ENCODE data around the gene SMARCA4.
"Not testable (repeated sequence)": the region's sequence is repeated elsewhere in the genome, so short reads cannot be mapped to it uniquely, and the experiment has no call there.

Gene SMARCA4

DNA sequence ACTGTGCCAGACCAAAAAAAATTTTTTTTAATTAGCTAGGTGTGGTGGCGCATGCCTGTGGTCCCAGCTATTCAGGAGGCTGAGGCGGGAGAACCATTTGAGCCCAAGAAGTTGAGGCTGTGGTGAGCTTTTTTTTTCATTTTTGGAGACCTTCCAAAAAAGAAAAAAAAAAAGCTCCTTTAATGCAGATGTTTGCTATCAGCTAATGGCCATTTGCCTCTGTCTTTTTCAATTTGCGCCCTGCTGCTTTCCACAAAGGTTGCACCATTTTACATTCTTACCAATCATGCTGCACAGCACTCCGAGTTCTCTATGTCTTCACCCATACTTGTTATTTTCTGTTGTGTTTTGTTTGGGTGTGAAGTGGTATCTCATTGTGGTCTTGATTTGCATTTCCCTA lies 15.6 kb upstream of the SMARCA4 start:
- TF ChIP-seq JUND (IDR thresholded peaks at IDR 0.05; ENCODE audit: low read depth) = no peak
- DNase-seq (ENCODE audit: low read depth in 1 of 2, low spot score in 1 of 2) = no peak
- in situ Hi-C loops (cut with HindIII; ENCODE audit: low pct_unique_long_range_greater_than_20kb, low sequenced_read_pairs) = no loop called here

DNA sequence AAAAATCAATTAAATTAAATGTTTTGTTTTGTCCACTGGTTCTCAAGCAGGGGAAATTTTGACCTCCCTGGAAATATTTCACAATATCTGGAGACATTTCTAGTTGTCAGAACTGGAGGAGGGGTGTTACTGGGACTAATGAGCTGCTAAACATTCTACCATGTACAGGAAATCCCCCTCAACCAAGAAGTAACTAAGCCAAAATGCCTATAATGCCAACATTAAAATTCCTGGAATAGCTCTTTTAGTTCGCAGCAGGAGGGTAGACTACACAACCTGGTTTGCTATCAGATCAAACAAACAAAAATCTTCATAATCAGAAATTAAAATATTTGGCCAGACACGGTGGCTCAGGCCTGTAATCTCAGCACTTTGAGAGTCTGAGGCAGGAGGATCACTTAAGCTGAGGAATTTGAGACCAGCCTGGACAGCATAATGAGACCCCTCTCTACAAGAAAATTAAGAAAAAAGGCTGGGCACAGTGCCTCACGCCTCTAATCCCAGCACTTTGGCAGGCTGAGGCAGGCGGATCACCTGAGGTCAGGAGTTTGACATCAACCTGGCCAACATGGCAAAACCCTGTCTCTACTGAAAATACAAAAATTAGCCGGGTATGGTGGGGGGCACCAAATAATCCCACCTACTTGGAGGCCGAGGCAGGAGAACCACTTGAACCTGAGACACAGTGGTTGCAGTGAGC lies 13.7 kb upstream of the SMARCA4 start:
- no peak for TF ChIP-seq JUND (IDR thresholded peaks at IDR 0.05; ENCODE audit: low read depth)
- no peak for DNase-seq (ENCODE audit: low read depth in 1 of 2, low spot score in 1 of 2)
- in situ Hi-C loops (cut with HindIII; ENCODE audit: low pct_unique_long_range_greater_than_20kb, low sequenced_read_pairs) = no loop called here

DNA sequence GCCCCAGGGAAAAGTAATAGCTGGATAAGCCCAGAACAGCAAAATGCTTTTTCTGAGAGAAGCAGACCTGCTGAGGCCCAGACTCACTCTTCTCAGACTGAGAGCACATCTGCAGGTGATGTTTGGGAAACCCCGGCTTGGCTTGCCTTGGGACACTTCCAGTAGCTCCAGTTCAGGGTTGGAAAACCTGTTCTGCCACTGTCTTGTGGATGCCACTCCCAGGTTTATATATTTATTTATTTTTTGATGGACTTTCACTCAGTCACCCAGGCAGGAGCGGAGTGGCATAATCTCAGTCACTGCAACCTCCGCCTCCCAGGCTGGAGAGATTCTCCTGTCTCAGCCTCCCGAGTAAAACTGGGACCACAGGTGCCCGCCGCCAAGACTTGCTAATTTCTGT lies 8.0 kb upstream of the SMARCA4 start:
- TF ChIP-seq JUND (IDR thresholded peaks at IDR 0.05; ENCODE audit: low read depth) = no peak
- in situ Hi-C loops (cut with HindIII; ENCODE audit: low pct_unique_long_range_greater_than_20kb, low sequenced_read_pairs) = no loop called here
- peak in 1 of 2 experiments; percentile 86 for DNase-seq (ENCODE audit: low read depth in 1 of 2, low spot score in 1 of 2)

DNA sequence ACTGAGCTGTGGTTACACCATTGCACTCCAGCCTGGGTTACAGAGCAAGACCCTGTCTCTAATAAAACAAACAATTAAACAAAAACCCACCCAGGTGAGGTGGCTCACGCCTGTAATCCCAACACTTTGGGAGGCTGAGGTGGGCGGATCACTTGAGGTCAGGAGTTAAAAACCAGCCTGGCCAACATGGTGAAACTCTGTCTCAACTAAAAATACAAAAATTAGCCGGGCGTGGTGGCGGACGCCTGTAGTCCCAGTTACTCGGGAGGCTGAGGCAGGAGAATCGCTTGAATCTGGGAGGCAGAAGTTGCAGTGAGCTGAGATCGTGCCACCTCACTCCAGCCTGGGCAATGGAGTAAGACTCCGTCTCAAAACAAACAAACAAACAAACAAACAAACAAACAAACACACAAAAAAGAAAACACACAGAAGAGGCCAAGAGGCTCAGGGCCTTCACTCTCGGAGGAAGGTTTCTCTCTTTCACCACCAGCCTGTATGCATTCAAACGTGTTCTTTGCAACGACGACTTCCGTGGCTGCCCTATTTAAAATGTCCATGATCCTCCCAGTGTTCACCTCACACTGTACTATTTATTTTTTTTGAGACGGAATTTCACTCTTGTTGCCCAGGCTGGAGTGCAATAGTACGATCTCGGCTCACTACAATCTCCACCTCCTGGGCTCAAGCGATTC lies 1.4 kb upstream of the SMARCA4 start:
- in situ Hi-C loops (cut with HindIII; ENCODE audit: low pct_unique_long_range_greater_than_20kb, low sequenced_read_pairs) = not testable (repeated sequence)

DNA sequence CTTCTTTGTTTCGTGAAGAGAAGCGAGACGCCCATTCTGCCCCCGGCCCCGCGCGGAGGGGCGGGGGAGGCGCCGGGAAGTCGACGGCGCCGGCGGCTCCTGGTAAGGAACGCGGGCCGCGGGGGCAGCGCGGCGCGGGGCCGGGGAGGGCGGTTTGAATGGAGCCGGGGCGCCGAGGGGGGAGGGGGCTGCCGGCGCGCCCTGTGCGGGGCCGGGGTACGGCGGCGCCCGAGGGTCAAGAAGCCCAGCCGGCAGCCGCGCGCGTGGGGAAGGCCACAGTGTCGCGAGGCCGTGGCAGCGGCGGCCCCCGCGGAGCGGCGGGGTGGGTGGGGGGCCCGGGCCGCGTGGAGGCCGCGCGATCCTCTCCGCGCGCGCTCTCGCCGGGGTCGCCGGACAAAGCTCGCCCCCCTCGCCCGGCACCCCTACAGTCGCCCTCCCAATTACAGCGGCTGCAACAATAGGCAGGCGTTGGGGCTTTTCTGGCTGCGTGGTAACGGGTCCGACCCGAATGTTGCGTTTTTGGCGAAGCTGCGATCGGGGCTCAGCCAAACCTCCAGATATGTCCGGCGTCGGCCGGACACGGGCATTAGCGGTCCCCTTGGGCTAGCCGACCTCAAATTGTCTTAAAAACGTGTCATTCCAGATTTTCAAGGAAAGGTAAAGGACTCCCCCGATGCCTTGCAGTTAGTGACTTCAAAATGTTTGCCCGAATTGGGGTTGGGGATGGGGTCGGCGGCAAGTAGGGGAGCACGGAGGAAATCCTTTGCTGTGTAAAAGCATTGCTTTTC lies 437 bp downstream of the SMARCA4 start:
- no peak for TF ChIP-seq JUND (IDR thresholded peaks at IDR 0.05; ENCODE audit: low read depth)
- in situ Hi-C loops (cut with HindIII; ENCODE audit: low pct_unique_long_range_greater_than_20kb, low sequenced_read_pairs) = no loop called here
- peak in 1 of 2 experiments; percentile 23 for DNase-seq (ENCODE audit: low read depth in 1 of 2, low spot score in 1 of 2)

More for the DNA sequence above, 1.4 kb upstream of the SMARCA4 start:
- DNase-seq (ENCODE audit: low read depth in 1 of 2, low spot score in 1 of 2) = not testable (repeated sequence)

DNA sequence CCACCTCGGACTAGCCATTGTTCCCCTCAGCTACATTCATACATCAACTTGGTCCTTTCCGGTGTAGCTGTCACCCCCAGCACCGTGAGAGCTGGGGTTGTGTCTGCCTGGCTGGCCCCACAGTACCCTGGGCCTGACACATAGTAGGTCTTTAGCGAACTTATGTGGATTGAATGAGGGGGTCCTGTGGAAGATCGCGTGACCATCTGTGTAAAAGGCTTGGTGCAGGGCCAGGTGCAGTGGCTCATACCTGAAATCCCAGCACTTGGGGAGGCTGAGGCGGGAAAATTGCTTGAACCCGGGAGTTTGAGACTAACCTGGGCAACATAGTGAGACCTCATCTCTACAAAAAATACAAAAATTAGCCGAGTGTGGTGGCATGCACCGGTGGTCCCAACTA lies 2.0 kb downstream of the SMARCA4 start:
- DNase-seq (ENCODE audit: low read depth in 1 of 2, low spot score in 1 of 2) = no peak
- no peak for TF ChIP-seq JUND (IDR thresholded peaks at IDR 0.05; ENCODE audit: low read depth)
- in situ Hi-C loops (cut with HindIII; ENCODE audit: low pct_unique_long_range_greater_than_20kb, low sequenced_read_pairs) = no loop called here

DNA sequence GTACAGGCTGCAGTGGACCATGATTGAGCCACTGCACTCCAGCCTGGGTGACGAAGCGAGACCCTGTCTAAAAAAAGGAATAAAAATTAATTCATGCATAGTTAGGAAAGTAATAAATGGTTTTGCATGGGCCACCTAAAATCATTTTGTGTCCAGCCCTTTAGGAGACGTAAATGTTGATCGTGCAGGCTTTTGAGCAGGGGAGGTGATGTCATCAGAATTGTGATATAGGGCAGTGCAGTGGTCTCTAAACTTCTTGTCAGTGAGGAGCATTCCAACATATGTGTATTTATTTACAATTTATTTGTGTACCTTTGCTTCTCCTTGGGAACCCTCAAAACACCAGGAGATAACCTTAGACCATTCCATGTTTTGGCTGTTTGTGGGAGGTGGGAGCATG lies 3.0 kb downstream of the SMARCA4 start:
- TF ChIP-seq JUND (IDR thresholded peaks at IDR 0.05; ENCODE audit: low read depth) = no peak
- DNase-seq (ENCODE audit: low read depth in 1 of 2, low spot score in 1 of 2) = no peak
- in situ Hi-C loops (cut with HindIII; ENCODE audit: low pct_unique_long_range_greater_than_20kb, low sequenced_read_pairs) = no loop called here

DNA sequence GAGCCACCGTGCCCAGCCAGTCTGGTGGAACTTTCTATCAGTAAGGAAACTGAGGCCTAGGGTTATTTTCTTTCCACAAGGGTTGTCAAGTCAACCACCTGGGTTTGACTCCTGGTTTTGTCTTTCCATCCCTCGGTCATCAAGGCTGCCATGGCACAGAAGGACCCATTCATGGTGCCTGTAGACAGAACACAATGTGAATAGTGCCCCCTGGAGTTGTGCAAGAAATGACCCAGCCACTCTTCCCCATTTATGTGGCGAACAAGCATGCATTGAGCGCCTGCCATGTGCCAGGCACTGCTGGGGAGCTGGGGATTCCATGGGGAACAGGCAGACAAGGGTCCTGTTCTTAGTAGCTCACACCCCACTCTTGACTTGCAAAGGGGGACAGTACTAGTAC lies 4.1 kb downstream of the SMARCA4 start:
- no peak for DNase-seq (ENCODE audit: low read depth in 1 of 2, low spot score in 1 of 2)
- no peak for TF ChIP-seq JUND (IDR thresholded peaks at IDR 0.05; ENCODE audit: low read depth)
- in situ Hi-C loops (cut with HindIII; ENCODE audit: low pct_unique_long_range_greater_than_20kb, low sequenced_read_pairs) = no loop called here

DNA sequence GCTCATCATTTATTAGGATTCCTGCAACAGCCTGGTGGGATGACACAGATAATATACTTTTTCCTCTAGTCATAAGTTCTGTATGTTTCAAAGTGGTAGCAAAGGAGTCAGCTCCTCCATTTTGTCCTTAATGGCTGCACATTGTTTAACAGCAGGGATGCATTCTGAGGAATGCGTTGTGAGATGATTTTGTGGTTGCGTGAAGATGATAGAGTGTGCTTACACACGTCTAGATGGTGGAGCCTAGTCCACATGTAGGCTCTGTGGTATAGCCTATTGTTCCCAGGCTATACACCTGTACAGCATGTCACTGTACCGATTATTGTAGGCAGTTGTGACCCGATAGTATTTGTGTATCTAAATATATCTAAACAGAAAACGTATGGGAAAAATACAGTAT lies 4.6 kb downstream of the SMARCA4 start:
- DNase-seq (ENCODE audit: low read depth in 1 of 2, low spot score in 1 of 2) = no peak
- in situ Hi-C loops (cut with HindIII; ENCODE audit: low pct_unique_long_range_greater_than_20kb, low sequenced_read_pairs) = no loop called here
- TF ChIP-seq JUND (IDR thresholded peaks at IDR 0.05; ENCODE audit: low read depth) = no peak

DNA sequence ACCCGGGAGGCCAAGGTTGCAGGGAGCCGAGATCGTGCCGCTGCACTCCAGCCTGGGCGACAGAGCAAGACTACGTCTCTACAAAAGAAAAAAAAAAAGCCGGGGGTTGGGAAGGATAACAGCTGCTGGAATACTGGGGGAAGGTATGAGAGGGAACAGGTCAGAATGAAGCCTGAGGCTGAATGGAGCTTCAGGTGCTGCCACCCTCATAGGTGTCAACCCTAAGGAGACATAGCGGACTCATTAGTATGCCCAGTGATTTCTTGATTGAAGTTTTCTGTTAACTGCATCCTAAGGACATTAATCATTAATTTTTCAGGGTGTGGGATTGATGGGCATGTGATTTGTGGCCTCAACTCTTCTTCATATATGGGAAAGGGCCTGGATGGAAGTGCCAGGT lies 6.0 kb downstream of the SMARCA4 start:
- no peak for TF ChIP-seq JUND (IDR thresholded peaks at IDR 0.05; ENCODE audit: low read depth)
- in situ Hi-C loops (cut with HindIII; ENCODE audit: low pct_unique_long_range_greater_than_20kb, low sequenced_read_pairs) = no loop called here
- DNase-seq (ENCODE audit: low read depth in 1 of 2, low spot score in 1 of 2) = no peak

DNA sequence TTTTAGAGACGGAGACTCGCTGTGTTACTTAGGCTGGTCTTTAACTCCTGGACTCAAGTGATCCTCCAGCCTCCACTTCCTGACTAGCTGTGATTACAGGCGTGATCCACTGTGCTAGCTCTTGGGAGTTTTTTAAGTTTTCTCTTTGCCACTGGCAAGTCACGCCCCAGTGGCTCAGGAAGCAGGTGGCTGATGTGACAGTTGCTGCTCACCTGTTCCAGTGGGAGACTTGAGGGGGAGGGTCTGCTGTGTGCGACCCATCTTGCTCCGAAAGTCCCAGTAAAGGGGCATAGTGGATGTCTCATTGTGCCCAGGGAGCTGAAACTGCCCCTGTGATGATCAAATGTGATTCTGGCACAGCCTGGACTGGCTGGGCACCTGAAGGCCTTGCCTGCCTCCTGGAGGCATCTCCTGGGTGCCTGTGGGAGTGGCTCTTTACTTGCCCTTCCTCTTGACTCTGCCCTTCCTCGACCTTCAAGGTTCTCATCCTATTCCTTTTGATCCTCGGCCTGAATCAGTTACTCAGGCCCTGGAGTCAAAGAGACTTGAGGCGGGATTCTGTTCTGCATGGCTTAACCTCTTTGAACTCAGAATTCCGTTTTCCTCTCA lies 7.8 kb downstream of the SMARCA4 start:
- no peak for DNase-seq (ENCODE audit: low read depth in 1 of 2, low spot score in 1 of 2)
- in situ Hi-C loops (cut with HindIII; ENCODE audit: low pct_unique_long_range_greater_than_20kb, low sequenced_read_pairs) = no loop called here
- TF ChIP-seq JUND (IDR thresholded peaks at IDR 0.05; ENCODE audit: low read depth) = no peak

DNA sequence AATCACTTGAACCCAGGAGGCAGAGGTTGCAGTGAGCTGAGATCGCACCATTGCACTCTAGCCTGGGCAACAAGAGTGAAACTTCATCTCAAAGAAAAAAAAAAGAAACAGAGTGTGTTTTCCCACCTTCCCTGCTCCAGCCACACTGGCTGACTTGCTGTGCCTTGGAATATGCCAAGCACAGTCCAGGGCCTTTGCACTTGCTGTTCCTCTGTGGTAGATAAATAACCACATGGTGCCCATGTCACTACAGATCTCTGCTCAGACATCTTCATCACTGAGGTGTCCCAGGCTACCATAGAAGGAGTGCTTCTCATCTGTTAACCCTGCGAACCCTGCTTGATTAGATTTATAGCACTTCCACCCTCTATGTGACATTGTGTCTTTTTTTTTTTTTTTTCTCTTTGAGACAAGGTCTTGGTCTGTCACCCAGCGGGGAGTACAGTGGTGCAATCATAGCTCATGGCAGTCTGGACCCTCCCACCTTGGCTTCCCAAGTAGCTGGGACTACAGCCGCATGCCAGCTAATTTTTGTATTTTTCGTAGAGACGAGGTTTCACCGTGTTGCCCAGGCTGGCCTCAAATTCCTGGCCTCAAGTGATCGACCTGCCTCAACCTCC lies 10.4 kb downstream of the SMARCA4 start:
- in situ Hi-C loops (cut with HindIII; ENCODE audit: low pct_unique_long_range_greater_than_20kb, low sequenced_read_pairs) = no loop called here
- no peak for TF ChIP-seq JUND (IDR thresholded peaks at IDR 0.05; ENCODE audit: low read depth)
- no peak for DNase-seq (ENCODE audit: low read depth in 1 of 2, low spot score in 1 of 2)

Data from T47D (cell line).